GF-D8 (cell line): Measurements from ENCODE around the gene KRTAP4-4.

Source experiments
- DNase-seq: peaks from one replicate; lab custom pipeline; 2025; lab: John Stamatoyannopoulos, UW

KRTAP4-4 gene

GRCh38 chr17:41111151-41111885, 49.2 kb downstream of the KRTAP4-4 start:
- DNase-seq = no peak
